Vagina (tissue), 2 donors: ENCODE data around the gene CEACAM21.

Source experiments
- POLR2A ChIP-seq, 2 donors: fragments of 450-650 bp; IDR thresholded peaks; one replicate each; pipeline ENCODE4 v1.6.1; 2017; ENCODE audit warnings: antibody characterized with exemption in 2 of 2, mild to moderate bottlenecking in 2 of 2, moderate library complexity in 2 of 2
- TF ChIP-seq, protein P1 (sequence below), 3 experiments: fragments of 450-650 bp in 2 of 3; fragments of 200-600 bp in 1 of 3; sonication (generic) in 1 of 3; IDR thresholded peaks; one replicate each; pipeline ENCODE4 v1.5.1; 2017 to 2019; ENCODE audit warnings: antibody characterized with exemption in 3 of 3, mild to moderate bottlenecking in 2 of 3, moderate library complexity in 2 of 3

DNA sequence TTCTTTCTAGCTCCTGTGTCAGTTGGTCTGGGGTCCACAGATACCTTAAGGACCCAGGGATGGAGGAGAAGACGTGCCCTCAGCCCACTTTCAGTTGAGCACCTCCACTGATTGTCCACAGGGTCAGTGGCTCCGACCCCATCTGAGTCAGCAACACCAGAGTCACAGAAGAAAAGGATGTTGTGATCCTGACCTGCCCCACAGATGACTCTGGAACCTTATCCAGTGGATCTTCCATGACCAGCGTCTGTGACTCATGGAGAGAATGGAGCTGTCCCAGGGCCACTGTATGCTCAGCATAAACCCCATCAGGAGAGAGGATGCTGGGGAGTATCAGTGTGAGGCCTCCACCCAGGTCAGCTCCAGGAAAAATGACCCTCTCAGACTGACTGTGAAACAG is 28.9 kb downstream of the CEACAM21 start:
- TF ChIP-seq POLR2A (IDR thresholded peaks at IDR 0.05): no peak
- TF ChIP-seq, protein P1, sequence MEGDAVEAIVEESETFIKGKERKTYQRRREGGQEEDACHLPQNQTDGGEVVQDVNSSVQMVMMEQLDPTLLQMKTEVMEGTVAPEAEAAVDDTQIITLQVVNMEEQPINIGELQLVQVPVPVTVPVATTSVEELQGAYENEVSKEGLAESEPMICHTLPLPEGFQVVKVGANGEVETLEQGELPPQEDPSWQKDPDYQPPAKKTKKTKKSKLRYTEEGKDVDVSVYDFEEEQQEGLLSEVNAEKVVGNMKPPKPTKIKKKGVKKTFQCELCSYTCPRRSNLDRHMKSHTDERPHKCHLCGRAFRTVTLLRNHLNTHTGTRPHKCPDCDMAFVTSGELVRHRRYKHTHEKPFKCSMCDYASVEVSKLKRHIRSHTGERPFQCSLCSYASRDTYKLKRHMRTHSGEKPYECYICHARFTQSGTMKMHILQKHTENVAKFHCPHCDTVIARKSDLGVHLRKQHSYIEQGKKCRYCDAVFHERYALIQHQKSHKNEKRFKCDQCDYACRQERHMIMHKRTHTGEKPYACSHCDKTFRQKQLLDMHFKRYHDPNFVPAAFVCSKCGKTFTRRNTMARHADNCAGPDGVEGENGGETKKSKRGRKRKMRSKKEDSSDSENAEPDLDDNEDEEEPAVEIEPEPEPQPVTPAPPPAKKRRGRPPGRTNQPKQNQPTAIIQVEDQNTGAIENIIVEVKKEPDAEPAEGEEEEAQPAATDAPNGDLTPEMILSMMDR (IDR thresholded peaks at IDR 0.05): no peak
